Measurements from ENCODE around the gene JARID2.

DNA sequence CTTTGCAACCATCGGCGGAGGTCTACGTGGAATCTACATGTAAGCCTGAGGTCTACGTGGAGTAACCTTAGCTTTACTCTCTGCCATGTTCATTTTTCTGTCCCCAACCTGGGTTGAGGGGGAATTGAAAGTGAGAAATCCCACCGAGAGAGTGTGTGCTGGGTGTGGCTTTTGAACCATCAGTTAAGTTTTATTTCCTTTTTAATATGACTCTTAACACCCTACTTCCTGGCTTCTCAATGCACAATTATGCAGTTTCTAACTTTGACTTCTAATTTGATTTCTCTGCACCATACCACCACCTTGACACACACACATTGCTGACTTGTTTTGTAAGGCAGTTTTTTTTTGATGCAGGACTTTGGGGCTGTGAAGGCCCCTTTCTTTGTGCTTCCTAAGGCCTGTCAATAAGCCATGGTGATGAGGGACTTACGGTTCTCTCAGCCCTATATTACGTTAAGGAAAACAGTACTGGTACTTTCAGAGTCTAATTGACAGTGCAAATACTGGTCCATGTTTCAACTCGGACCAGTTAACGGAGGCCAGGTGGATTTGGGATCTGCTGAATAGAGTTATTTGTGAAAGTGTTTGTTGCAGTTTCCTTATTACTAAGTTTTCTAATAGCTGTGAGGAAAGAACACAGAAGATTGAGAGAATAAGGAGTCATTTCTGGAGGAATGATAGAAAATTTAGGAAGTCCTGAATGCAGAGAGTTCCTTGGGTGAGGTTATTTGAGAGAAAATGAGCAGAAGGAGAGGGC, 206.5 kb downstream of the JARID2 start:
- TF ChIP-seq SIN3A (IDR thresholded peaks at IDR 0.05; ENCODE audit: borderline replicate concordance, insufficient read depth, low read depth, low read length) (no peak), POLR2AphosphoS5 (IDR thresholded peaks at IDR 0.05; ENCODE audit: low read depth, low read length) (no peak)
- TF ChIP-seq, protein P1, sequence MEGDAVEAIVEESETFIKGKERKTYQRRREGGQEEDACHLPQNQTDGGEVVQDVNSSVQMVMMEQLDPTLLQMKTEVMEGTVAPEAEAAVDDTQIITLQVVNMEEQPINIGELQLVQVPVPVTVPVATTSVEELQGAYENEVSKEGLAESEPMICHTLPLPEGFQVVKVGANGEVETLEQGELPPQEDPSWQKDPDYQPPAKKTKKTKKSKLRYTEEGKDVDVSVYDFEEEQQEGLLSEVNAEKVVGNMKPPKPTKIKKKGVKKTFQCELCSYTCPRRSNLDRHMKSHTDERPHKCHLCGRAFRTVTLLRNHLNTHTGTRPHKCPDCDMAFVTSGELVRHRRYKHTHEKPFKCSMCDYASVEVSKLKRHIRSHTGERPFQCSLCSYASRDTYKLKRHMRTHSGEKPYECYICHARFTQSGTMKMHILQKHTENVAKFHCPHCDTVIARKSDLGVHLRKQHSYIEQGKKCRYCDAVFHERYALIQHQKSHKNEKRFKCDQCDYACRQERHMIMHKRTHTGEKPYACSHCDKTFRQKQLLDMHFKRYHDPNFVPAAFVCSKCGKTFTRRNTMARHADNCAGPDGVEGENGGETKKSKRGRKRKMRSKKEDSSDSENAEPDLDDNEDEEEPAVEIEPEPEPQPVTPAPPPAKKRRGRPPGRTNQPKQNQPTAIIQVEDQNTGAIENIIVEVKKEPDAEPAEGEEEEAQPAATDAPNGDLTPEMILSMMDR (IDR thresholded peaks at IDR 0.05), result no peak
- TF ChIP-seq, protein P2, sequence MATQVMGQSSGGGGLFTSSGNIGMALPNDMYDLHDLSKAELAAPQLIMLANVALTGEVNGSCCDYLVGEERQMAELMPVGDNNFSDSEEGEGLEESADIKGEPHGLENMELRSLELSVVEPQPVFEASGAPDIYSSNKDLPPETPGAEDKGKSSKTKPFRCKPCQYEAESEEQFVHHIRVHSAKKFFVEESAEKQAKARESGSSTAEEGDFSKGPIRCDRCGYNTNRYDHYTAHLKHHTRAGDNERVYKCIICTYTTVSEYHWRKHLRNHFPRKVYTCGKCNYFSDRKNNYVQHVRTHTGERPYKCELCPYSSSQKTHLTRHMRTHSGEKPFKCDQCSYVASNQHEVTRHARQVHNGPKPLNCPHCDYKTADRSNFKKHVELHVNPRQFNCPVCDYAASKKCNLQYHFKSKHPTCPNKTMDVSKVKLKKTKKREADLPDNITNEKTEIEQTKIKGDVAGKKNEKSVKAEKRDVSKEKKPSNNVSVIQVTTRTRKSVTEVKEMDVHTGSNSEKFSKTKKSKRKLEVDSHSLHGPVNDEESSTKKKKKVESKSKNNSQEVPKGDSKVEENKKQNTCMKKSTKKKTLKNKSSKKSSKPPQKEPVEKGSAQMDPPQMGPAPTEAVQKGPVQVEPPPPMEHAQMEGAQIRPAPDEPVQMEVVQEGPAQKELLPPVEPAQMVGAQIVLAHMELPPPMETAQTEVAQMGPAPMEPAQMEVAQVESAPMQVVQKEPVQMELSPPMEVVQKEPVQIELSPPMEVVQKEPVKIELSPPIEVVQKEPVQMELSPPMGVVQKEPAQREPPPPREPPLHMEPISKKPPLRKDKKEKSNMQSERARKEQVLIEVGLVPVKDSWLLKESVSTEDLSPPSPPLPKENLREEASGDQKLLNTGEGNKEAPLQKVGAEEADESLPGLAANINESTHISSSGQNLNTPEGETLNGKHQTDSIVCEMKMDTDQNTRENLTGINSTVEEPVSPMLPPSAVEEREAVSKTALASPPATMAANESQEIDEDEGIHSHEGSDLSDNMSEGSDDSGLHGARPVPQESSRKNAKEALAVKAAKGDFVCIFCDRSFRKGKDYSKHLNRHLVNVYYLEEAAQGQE (IDR thresholded peaks at IDR 0.05; ENCODE audit: insufficient read depth in 1 of 2, low read depth in 2 of 2, low read length in 1 of 2), result no peak
